Thyroid gland (tissue), 4 donors: ENCODE data around the gene PELI2.

Experiments
- CTCF ChIP-seq, 6 experiments: fragments of 200-600 bp in 3 of 6; fragments of 450-650 bp in 3 of 6; sonication (generic) in 3 of 6; IDR thresholded peaks; one replicate each; pipeline ENCODE4 v1.5.1; 2016 to 2019; ENCODE audit warnings: antibody characterized with exemption in 6 of 6, mild to moderate bottlenecking in 2 of 6, inconsistent platforms in 1 of 6, moderate library complexity in 1 of 6
- POLR2A ChIP-seq, 2 donors: fragments of 450-650 bp; IDR thresholded peaks; one replicate each; pipeline ENCODE4 v1.6.1; 2017; ENCODE audit warnings: antibody characterized with exemption in 2 of 2, mild to moderate bottlenecking in 2 of 2, moderate library complexity in 1 of 2

- TF ChIP-seq CTCF (IDR thresholded peaks at IDR 0.05) (no peak), POLR2A (IDR thresholded peaks at IDR 0.05) (no peak)
Observed at GRCh38 chr14:56127156-56127555, 8.9 kb downstream of the PELI2 start.
